HepG2 (cell line): ENCODE data around the gene PTGIR. TPM values are rescaled to one million over a fixed set of nuclear protein-coding genes. Genes with fewer than 3 reads are reported as not detected.

Source experiments
- AKAP8 ChIP-seq: sonication (generic); formaldehyde crosslinking; IDR thresholded peaks from 2 replicates; pipeline ENCODE4 v1.5.1; 2020; ENCODE audit warnings: mild to moderate bottlenecking, missing genetic modification reagents
- ATF7-NPFF ChIP-seq: sonication (generic); formaldehyde crosslinking; IDR thresholded peaks from 2 replicates; pipeline ENCODE4 v1.8.1; 2023; ENCODE audit warnings: mild to moderate bottlenecking, low read depth, missing genetic modification reagents, moderate library complexity
- CC2D1A ChIP-seq: sonication (generic); formaldehyde crosslinking; IDR thresholded peaks from 2 replicates; pipeline ENCODE4 v1.8.1; 2023; ENCODE audit warnings: mild to moderate bottlenecking, missing genetic modification reagents
- ELF3 ChIP-seq: IDR thresholded peaks from 2 replicates; pipeline ENCODE4 v1.6.1; 2016; ENCODE audit warnings: missing genetic modification reagents, missing compliant biosample characterization
- HNRNPLL ChIP-seq: fragments of 200-400 bp; formaldehyde crosslinking; IDR thresholded peaks from 2 replicates; pipeline ENCODE4 v1.6.1; 2017; ENCODE audit warnings: mild to moderate bottlenecking, low read depth, low read length; ENCODE audit not compliant: poor library complexity, severe bottlenecking
- KAT2B ChIP-seq: fragments of 150-350 bp; IDR thresholded peaks from 2 replicates; pipeline ENCODE4 v1.6.1; 2014; ENCODE audit warnings: low read depth, low read length, borderline replicate concordance
- LBX2 ChIP-seq: sonication (generic); formaldehyde crosslinking; IDR thresholded peaks from 2 replicates; pipeline ENCODE4 v1.5.0; 2020; ENCODE audit warnings: missing genetic modification reagents, mild to moderate bottlenecking, borderline replicate concordance
- MTF2 ChIP-seq: sonication (generic); formaldehyde crosslinking; IDR thresholded peaks from 2 replicates; pipeline ENCODE4 v1.5.0; 2020; ENCODE audit warnings: missing genetic modification reagents, borderline replicate concordance
- PAX8 ChIP-seq: sonication (generic); formaldehyde crosslinking; IDR thresholded peaks from 2 replicates; pipeline ENCODE4 v1.8.0; 2022; ENCODE audit warnings: mild to moderate bottlenecking, missing genetic modification reagents, borderline replicate concordance
- PCBP1 ChIP-seq: fragments of 200-400 bp; formaldehyde crosslinking; IDR thresholded peaks from 2 replicates; pipeline ENCODE4 v1.6.1; 2017; ENCODE audit warnings: mild to moderate bottlenecking, low read depth, low read length, borderline replicate concordance
- PCBP2 ChIP-seq: fragments of 200-400 bp; formaldehyde crosslinking; optimal IDR thresholded peaks from 2 replicates; pipeline ENCODE3; 2018; ENCODE audit warnings: low read length, low read depth; ENCODE audit not compliant: poor library complexity, severe bottlenecking
- PRPF4 ChIP-seq: fragments of 200-400 bp; formaldehyde crosslinking; IDR thresholded peaks from 2 replicates; pipeline ENCODE4 v1.6.1; 2016; ENCODE audit warnings: low read length, low read depth; ENCODE audit not compliant: poor library complexity, severe bottlenecking
- TEAD2 ChIP-seq: sonication (generic); formaldehyde crosslinking; IDR thresholded peaks from 2 replicates; pipeline ENCODE4 v1.9.0; 2021; ENCODE audit warnings: missing genetic modification reagents
- ZFYVE20 ChIP-seq: sonication (generic); formaldehyde crosslinking; IDR thresholded peaks from 2 replicates; pipeline ENCODE4 v1.8.0; 2023; ENCODE audit warnings: low read depth, mild to moderate bottlenecking, moderate library complexity, missing genetic modification reagents, borderline replicate concordance
- ZMYM2 ChIP-seq: sonication (generic); formaldehyde crosslinking; IDR thresholded peaks from 2 replicates; pipeline ENCODE4 v1.8.0; 2022; ENCODE audit warnings: mild to moderate bottlenecking, missing genetic modification reagents
- ZNF335 ChIP-seq: sonication (generic); formaldehyde crosslinking; IDR thresholded peaks from 2 replicates; pipeline ENCODE4 v1.4.0; 2020; ENCODE audit warnings: missing genetic modification reagents
- ZNF34 ChIP-seq: sonication (generic); formaldehyde crosslinking; IDR thresholded peaks from 2 replicates; pipeline ENCODE4 v1.4.0; 2020; ENCODE audit warnings: mild to moderate bottlenecking, missing genetic modification reagents, borderline replicate concordance
- ZNF484 ChIP-seq: sonication (generic); formaldehyde crosslinking; IDR thresholded peaks from 2 replicates; pipeline ENCODE4 v1.5.1; 2020; ENCODE audit warnings: mild to moderate bottlenecking, low read depth, missing genetic modification reagents, borderline replicate concordance
- ZNF572 ChIP-seq: sonication (generic); formaldehyde crosslinking; IDR thresholded peaks from 2 replicates; pipeline ENCODE4 v1.5.1; 2020; ENCODE audit warnings: mild to moderate bottlenecking, missing genetic modification reagents
- polyA plus RNA-seq, 8 experiments: library from polyadenylated mRNA; depleted of rRNA in 3 of 8; stranded (reverse) in 7 of 8; unstranded in 1 of 8; fragments of >200 nt; fragmentation: Illumina TruSeq in 4 of 8; extraction: Trizol in 4 of 8; gene quantifications; 2 replicates each; pipeline versions ENCODE4 v1.2.1 to v1.2.3, GENCODE V29; 2011 to 2016; ENCODE audit warnings: low read depth in 4 of 8, missing spikeins in 1 of 8, mixed read lengths in 1 of 8; ENCODE audit not compliant: insufficient read depth in 1 of 8
- total RNA-seq, 5 experiments: library from RNA; depleted of rRNA; stranded (reverse); fragments of >200 nt; fragmentation: Illumina TruSeq; extraction: Trizol; gene quantifications; 2 replicates each; pipeline ENCODE4 v1.2.3, GENCODE V29; 2016; ENCODE audit warnings: low read depth in 1 of 5
- TF ChIP-seq, protein P1 (sequence below): sonication (generic); formaldehyde crosslinking; IDR thresholded peaks from 2 replicates; pipeline ENCODE4 v1.5.0; 2020; ENCODE audit warnings: mild to moderate bottlenecking, missing genetic modification reagents, borderline replicate concordance

The PTGIR gene
- total and polyA plus RNA-seq, 2 of the 13 experiments (the other 11 are each of a cell fraction or from before 2014, with no cell fraction given), result not detected

GRCh38 chr19:46600384-46601317, 24.2 kb downstream of the PTGIR start (continued):
- TF ChIP-seq PAX8 (CRISPR knock-in tag), result no peak; the same call in 1 of the 2 replicates
- TF ChIP-seq KAT2B, result no peak
- no peak for TF ChIP-seq PCBP2
- peak; percentile 65 for TF ChIP-seq HNRNPLL
- TF ChIP-seq CC2D1A (CRISPR knock-in tag), result no peak
- 0 out of 2 replicates have a peak, but pooled peaks have one; percentile 51 for TF ChIP-seq ZNF34 (CRISPR knock-in tag)
- peak; percentile 67 for TF ChIP-seq ELF3 (CRISPR knock-in tag)
- TF ChIP-seq ZMYM2 (CRISPR knock-in tag), result peak; percentile 90
- TF ChIP-seq, protein P1, sequence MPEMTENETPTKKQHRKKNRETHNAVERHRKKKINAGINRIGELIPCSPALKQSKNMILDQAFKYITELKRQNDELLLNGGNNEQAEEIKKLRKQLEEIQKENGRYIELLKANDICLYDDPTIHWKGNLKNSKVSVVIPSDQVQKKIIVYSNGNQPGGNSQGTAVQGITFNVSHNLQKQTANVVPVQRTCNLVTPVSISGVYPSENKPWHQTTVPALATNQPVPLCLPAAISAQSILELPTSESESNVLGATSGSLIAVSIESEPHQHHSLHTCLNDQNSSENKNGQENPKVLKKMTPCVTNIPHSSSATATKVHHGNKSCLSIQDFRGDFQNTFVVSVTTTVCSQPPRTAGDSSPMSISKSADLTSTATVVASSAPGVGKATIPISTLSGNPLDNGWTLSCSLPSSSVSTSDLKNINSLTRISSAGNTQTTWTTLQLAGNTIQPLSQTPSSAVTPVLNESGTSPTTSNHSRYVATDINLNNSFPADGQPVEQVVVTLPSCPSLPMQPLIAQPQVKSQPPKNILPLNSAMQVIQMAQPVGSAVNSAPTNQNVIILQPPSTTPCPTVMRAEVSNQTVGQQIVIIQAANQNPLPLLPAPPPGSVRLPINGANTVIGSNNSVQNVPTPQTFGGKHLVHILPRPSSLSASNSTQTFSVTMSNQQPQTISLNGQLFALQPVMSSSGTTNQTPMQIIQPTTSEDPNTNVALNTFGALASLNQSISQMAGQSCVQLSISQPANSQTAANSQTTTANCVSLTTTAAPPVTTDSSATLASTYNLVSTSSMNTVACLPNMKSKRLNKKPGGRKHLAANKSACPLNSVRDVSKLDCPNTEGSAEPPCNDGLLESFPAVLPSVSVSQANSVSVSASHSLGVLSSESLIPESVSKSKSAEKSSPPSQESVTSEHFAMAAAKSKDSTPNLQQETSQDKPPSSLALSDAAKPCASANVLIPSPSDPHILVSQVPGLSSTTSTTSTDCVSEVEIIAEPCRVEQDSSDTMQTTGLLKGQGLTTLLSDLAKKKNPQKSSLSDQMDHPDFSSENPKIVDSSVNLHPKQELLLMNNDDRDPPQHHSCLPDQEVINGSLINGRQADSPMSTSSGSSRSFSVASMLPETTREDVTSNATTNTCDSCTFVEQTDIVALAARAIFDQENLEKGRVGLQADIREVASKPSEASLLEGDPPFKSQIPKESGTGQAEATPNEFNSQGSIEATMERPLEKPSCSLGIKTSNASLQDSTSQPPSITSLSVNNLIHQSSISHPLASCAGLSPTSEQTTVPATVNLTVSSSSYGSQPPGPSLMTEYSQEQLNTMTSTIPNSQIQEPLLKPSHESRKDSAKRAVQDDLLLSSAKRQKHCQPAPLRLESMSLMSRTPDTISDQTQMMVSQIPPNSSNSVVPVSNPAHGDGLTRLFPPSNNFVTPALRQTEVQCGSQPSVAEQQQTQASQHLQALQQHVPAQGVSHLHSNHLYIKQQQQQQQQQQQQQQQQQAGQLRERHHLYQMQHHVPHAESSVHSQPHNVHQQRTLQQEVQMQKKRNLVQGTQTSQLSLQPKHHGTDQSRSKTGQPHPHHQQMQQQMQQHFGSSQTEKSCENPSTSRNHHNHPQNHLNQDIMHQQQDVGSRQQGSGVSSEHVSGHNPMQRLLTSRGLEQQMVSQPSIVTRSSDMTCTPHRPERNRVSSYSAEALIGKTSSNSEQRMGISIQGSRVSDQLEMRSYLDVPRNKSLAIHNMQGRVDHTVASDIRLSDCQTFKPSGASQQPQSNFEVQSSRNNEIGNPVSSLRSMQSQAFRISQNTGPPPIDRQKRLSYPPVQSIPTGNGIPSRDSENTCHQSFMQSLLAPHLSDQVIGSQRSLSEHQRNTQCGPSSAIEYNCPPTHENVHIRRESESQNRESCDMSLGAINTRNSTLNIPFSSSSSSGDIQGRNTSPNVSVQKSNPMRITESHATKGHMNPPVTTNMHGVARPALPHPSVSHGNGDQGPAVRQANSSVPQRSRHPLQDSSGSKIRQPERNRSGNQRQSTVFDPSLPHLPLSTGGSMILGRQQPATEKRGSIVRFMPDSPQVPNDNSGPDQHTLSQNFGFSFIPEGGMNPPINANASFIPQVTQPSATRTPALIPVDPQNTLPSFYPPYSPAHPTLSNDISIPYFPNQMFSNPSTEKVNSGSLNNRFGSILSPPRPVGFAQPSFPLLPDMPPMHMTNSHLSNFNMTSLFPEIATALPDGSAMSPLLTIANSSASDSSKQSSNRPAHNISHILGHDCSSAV (CRISPR knock-in tag), result 0 out of 2 replicates have a peak, but pooled peaks have one; percentile 49
- no peak; the same call in 1 of the 2 replicates for TF ChIP-seq AKAP8 (CRISPR knock-in tag)
- no peak; the same call in 1 of the 2 replicates for TF ChIP-seq ATF7-NPFF (CRISPR knock-in tag)
- peak; percentile 87; the same call in 1 of the 2 replicates for TF ChIP-seq MTF2 (CRISPR knock-in tag)
- TF ChIP-seq TEAD2 (CRISPR knock-in tag), result no peak
- peak; percentile 66; the same call in 1 of the 2 replicates for TF ChIP-seq ZNF335 (CRISPR knock-in tag)
- no peak for TF ChIP-seq PRPF4
- no peak for TF ChIP-seq ZNF484
- TF ChIP-seq ZNF572 (CRISPR knock-in tag), result no peak; the same call in 1 of the 2 replicates
- TF ChIP-seq PCBP1, result peak; percentile 99
- no peak for TF ChIP-seq LBX2 (CRISPR knock-in tag)
- TF ChIP-seq ZFYVE20 (CRISPR knock-in tag), result no peak
